KMS-11 (cell line): ENCODE data around the gene RAB7A.

Experiments used
- H2AFZ ChIP-seq: fragments of 200-600 bp; sonication (generic); 2 replicates; pipeline ENCODE4 v1.6.1; 2016; ENCODE audit warnings: antibody characterized with exemption, mixed run types, low read depth
- H3K27ac ChIP-seq: fragments of 200-600 bp; sonication (generic); 2 replicates; pipeline ENCODE4 v1.6.1; 2016; ENCODE audit warnings: mild to moderate bottlenecking, mixed run types
- H3K27me3 ChIP-seq: fragments of 200-600 bp; sonication (generic); 2 replicates; pipeline ENCODE4 v1.6.1; 2017; ENCODE audit warnings: mild to moderate bottlenecking, low read depth, mixed run types, moderate library complexity; ENCODE audit not compliant: insufficient read depth
- H3K36me3 ChIP-seq: fragments of 200-600 bp; sonication (generic); 2 replicates; pipeline ENCODE4 v1.6.1; 2017; ENCODE audit warnings: mild to moderate bottlenecking, mixed run types; ENCODE audit not compliant: insufficient read depth
- H3K4me1 ChIP-seq: fragments of 200-600 bp; sonication (generic); 2 replicates; pipeline ENCODE4 v1.6.1; 2016; ENCODE audit warnings: mild to moderate bottlenecking, low read depth, mixed run types; ENCODE audit not compliant: poor library complexity, severe bottlenecking
- H3K4me2 ChIP-seq: fragments of 200-600 bp; sonication (generic); 2 replicates; pipeline ENCODE4 v1.7.0; 2016; ENCODE audit warnings: mild to moderate bottlenecking, mixed run types
- H3K4me3 ChIP-seq: fragments of 200-600 bp; sonication (generic); IDR thresholded peaks from 2 replicates; pipeline ENCODE4 v1.6.1; 2017; ENCODE audit warnings: low read depth, low read length, mixed read lengths; ENCODE audit not compliant: insufficient read depth
- H3K79me2 ChIP-seq: fragments of 200-600 bp; sonication (generic); 2 replicates; pipeline ENCODE4 v1.6.1; 2016; ENCODE audit warnings: low read depth, mixed run types; ENCODE audit not compliant: insufficient read depth
- H3K9ac ChIP-seq: fragments of 200-600 bp; sonication (generic); 2 replicates; pipeline ENCODE4 v1.6.1; 2016; ENCODE audit warnings: mild to moderate bottlenecking, mixed run types
- H4K20me1 ChIP-seq: fragments of 200-600 bp; sonication (generic); 2 replicates; pipeline ENCODE4 v1.6.1; 2016; ENCODE audit warnings: mild to moderate bottlenecking, mixed run types; ENCODE audit not compliant: insufficient read depth
- TF ChIP-seq, protein P1 (sequence below): fragments of 200-600 bp; sonication (generic); conservative IDR thresholded peaks from 2 replicates; pipeline ENCODE4 v1.6.1; 2017; ENCODE audit warnings: low read depth, mild to moderate bottlenecking, antibody characterized with exemption, low read length, moderate library complexity, mixed read lengths

RAB7A gene

DNA sequence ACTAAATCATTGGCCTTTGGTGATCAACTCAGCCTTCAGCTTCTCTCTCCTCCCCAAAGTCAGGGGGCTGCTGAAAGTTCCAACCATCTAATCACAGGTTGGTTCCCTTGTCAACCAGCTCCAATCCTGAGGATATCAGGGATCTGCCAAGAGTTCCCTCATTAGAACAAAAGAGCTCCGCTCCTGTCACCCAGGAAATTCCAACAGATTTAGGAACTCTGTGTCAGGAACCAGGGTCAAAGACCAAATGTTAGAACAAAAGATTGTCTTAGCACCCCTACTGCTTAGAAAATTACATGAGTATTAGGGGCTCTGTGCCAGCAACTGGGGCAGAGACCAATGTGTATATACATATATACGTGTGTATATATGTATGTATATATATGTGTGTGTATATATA is 32.3 kb upstream of the RAB7A start:
- Histone ChIP-seq H3K4me1 (no peaks in the 10 kb centered on the region), H3K79me2 (no peaks in the 10 kb centered on the region), H3K9ac (no peak overlapping the region), H4K20me1 (no peaks in the 10 kb centered on the region), H3K27me3 (no peaks in the 10 kb centered on the region), H3K27ac (no peak overlapping the region), H3K4me3 (no peak overlapping the region), H2AFZ (no peak overlapping the region), H3K36me3 (no peaks in the 10 kb centered on the region), H3K4me2 (no peak overlapping the region)
- TF ChIP-seq, protein P1, sequence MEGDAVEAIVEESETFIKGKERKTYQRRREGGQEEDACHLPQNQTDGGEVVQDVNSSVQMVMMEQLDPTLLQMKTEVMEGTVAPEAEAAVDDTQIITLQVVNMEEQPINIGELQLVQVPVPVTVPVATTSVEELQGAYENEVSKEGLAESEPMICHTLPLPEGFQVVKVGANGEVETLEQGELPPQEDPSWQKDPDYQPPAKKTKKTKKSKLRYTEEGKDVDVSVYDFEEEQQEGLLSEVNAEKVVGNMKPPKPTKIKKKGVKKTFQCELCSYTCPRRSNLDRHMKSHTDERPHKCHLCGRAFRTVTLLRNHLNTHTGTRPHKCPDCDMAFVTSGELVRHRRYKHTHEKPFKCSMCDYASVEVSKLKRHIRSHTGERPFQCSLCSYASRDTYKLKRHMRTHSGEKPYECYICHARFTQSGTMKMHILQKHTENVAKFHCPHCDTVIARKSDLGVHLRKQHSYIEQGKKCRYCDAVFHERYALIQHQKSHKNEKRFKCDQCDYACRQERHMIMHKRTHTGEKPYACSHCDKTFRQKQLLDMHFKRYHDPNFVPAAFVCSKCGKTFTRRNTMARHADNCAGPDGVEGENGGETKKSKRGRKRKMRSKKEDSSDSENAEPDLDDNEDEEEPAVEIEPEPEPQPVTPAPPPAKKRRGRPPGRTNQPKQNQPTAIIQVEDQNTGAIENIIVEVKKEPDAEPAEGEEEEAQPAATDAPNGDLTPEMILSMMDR: no peak

DNA sequence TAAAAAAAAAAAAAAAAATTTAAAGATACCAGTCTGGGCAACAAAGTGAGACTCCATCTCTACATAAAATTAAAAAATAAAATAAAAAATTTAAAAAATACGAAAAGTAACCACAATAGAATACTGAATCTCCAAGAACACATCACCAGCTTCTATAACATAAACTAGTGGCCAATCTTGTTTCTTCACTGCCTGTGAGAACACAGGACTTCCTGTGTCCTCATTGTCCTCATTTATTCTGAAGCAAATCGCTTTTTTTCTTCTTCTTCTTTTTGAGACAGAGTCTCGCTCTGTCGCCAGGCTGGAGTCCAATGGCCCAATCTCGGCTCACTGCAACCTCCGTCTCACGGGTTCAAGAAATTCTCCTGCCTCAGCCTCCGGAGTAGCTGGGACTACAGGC is 28.6 kb upstream of the RAB7A start:
- H3K4me1 ChIP-seq: no peaks in the 10 kb centered on the region
- H3K36me3 ChIP-seq: no peaks in the 10 kb centered on the region
- H2AFZ ChIP-seq: no peak overlapping the region
- no peaks in the 10 kb centered on the region for H4K20me1 ChIP-seq
- no peak overlapping the region for H3K4me3 ChIP-seq
- no peak overlapping the region for H3K9ac ChIP-seq
- H3K27ac ChIP-seq: no peak overlapping the region
- TF ChIP-seq, protein P1: no peak
- no peaks in the 10 kb centered on the region for H3K27me3 ChIP-seq
- H3K79me2 ChIP-seq: no peaks in the 10 kb centered on the region
- no peak overlapping the region for H3K4me2 ChIP-seq

DNA sequence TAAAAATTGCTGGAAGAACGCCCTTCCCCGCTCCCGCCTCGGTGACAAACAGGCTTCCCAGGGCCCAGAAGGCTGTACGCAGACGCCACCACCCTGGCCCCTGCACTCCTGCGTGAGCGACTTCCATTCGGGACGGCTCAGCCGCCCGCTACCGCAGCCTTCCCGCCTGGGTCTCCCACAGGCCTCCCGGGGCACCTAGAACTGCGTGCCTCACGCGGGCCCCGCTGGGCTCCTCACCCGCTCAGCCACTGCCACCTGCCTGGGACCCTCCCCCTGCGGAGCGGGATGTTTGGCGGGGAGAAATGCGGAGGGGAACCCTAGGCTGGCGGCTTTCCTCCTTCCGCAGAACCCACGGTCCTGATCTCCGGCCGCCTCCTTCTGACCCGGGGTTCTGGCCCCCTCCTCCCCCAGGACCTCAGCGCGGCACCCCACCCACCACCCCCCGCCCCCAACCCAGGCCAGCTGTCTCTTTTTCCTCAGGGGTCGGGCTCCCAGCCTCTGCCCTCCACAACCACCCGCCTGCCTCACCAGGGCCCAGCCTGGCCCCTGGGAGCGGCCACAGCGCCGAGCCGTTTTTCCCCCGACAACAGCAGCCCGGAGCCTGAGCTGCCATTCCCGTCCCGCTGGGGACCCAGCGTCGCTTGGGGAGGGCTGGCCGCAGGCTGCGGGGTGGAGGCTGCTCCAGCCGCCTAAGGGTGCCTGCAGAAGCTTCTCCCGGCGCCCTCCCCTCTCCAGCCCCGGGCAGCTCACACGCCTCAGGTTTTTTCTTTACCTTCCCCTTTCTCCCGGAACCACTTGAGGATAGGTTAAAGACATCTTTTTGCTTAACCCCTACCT is 27.6 kb upstream of the RAB7A start:
- TF ChIP-seq, protein P1: no peak
- no peaks in the 10 kb centered on the region for H4K20me1 ChIP-seq
- no peaks in the 10 kb centered on the region for H3K79me2 ChIP-seq
- H3K4me1 ChIP-seq: no peaks in the 10 kb centered on the region
- H3K36me3 ChIP-seq: no peaks in the 10 kb centered on the region
- H3K27ac ChIP-seq: no peak overlapping the region
- H3K27me3 ChIP-seq: no peaks in the 10 kb centered on the region
- no peak overlapping the region for H3K4me2 ChIP-seq
- H3K9ac ChIP-seq: no peak overlapping the region
- no peak overlapping the region for H3K4me3 ChIP-seq
- no peak overlapping the region for H2AFZ ChIP-seq

DNA sequence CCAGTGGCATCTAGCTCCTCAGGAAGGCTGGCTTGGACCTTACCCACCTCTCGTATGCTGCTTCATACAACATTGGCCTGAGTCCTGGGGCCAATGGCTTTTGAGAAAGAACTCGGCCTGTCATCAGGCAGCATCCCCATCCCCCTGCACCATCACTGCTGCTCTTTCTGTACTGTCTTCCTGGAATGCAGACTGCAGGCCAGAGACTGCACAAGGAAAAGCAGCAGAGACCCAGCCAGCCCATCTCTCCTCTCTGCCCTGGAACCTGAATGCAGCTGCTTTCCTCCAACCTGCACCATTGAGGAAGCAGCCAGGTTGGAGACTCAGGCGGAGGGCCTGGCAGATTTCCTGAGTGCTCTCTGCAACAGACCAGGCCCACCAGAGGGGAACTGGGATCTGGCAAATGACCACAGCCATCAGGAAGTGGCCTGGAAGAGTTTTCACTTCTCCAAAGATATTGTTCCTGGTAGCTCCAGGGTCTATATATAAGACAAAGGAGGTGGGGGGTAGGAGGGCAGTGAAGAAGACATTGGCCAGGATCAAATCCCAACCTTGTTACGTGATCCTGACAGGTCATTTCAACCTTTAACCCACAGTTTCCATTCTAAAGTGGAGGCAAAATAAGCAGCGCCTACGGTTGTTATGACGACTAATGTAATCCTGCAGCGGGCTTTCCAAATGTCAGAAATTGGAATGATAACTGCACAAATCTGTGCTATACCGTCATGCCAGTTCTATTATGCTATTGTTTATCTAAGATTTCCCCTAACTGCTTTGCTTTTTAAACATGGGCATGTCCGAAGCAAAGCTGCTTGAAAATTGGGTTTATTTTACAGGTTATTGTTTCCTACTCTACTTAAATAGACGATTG is 24.4 kb upstream of the RAB7A start:
- Histone ChIP-seq H3K27ac (no peak overlapping the region), H3K36me3 (no peaks in the 10 kb centered on the region), H2AFZ (no peak overlapping the region), H3K4me1 (no peaks in the 10 kb centered on the region), H3K9ac (no peak overlapping the region), H4K20me1 (no peaks in the 10 kb centered on the region), H3K27me3 (no peaks in the 10 kb centered on the region), H3K4me2 (no peak overlapping the region), H3K4me3 (no peak overlapping the region), H3K79me2 (no peaks in the 10 kb centered on the region)
- TF ChIP-seq, protein P1: no peak
